HTERT RPE-1 (cell line): ENCODE measurements around the gene TFDP1.

Source experiments
- in situ Hi-C: fragments of 300-500 bp; cut with MboI; formaldehyde crosslinking; loops from 4 replicates; pipeline ENCODE4 v1.14.3; 2020; ENCODE audit warnings: low sequenced_read_pairs

The TFDP1 gene

DNA sequence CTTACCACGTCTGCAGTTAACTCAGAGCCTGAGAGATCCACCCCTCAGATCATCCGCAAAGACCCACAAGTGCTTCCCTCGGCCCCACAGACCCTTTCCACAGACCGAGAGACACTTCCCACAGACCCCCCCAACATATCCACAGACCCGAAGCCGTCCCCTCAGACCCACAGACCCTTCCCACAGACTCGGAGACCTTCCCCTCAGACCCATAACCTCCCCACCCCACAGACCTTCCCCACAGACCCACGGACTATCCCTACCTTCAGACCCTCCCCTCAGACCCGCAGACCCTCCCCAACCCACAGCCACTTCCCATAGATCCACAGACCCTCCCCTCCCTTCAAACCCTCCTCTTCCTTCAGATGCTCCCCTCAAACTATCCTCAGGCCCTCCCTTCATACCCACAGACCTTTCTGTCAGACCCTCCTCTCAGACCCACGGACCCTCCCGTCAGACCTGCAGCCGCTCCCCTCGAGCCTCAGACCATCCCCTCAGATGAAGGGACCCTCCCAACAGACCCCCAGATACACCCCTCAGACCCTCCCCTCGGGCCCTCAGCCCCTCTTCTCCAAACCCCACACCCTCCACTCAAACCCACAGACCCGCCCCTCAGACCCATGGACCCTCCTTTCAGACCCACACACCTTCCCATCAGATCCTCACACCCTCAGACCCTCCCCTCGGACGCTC lies 20.1 kb upstream of the TFDP1 start:
- in situ Hi-C loops: no loop called here

DNA sequence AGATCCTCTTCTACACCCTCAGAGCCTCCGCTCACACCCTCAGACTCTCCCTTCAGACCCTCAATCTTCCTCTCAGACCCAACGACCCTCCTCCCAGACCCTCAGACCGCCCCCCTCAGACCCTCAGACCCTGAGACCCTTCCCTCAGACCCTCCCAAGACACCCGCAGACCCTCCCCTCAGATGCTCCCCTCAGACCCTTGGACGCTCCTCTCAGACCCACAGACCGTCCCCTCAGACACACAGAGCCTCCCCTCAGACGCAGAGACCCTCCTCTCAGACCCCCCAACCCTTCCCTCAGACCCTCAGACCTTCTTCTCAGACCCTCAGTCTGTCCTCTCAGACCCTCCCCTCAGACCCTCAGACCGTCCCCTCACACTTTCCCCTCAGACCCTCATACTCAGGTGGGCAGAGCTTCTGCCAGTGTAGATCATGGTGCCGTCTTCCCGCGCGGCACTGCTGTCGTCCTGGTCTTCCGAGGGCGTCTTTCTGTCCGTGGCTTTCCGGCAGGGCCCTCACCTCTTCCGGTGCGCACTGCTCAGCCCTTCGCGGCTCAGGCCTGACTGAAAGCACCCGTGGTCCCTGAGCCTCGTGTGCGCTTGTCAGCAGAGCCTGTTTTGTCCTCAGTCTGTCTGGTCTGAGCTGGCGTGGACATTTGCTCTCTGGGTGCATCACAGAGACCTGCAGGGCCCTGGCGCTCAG lies 18.9 kb upstream of the TFDP1 start:
- in situ Hi-C loops: no loop called here

- in situ Hi-C loops: no loop called here
Measured at GRCh38 chr13:113566227-113566561, 18.4 kb upstream of the TFDP1 start.

DNA sequence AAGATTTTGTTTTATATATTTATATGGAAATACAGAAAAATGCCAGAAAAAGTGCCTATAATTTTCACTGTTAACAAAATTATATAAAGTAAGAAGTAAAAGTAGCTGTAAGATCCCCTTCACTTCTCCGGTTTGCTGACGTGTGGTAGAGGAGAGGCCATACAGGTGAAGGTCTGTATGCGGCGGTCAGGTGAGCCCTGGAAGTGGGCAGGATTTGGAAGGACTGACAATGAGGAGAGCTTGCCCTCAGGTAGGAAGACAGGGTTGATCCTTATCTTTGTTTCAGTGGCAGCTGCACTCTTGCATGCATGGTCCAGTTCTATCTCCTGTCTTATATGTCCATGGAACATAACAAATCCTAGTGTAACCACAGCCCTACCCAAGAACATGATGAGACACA lies 16.9 kb upstream of the TFDP1 start:
- in situ Hi-C loops: no loop called here

- in situ Hi-C loops: no loop called here
Measured at GRCh38 chr13:113573065-113573464, 11.5 kb upstream of the TFDP1 start.

- in situ Hi-C loops: no loop called here
Measured at GRCh38 chr13:113576597-113576996, 8.0 kb upstream of the TFDP1 start.

DNA sequence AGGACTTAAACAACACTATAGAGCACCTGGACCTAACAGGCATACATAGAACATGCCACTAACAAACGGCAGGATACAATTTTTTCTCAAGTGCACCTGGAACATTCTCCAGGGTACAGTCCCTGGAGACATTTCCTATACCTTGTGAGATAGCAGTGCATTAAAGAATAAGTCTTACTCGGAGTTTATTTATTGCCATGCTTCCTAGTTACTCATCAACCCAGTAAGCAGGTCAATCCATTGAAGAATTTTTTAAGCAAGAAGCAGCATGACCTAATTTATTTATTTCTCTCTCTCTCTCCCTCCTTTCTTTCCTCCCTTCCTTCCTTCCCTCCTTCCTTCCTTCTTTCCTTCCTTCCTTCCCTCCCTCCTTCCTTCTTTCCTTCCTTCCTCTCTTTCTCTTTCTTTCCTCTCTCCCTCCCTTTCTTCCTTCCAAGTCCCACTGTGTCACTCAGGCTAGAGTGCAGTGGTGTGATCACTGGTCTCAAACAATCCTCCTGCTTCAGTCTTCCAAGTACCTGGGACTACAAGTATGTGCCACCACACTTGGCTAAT lies 6.6 kb upstream of the TFDP1 start:
- in situ Hi-C loops: no loop called here

- in situ Hi-C loops: no loop called here
Measured at GRCh38 chr13:113579686-113580085, 4.9 kb upstream of the TFDP1 start.

- in situ Hi-C loops: no loop called here
Measured at GRCh38 chr13:113581871-113582270, 2.7 kb upstream of the TFDP1 start.

DNA sequence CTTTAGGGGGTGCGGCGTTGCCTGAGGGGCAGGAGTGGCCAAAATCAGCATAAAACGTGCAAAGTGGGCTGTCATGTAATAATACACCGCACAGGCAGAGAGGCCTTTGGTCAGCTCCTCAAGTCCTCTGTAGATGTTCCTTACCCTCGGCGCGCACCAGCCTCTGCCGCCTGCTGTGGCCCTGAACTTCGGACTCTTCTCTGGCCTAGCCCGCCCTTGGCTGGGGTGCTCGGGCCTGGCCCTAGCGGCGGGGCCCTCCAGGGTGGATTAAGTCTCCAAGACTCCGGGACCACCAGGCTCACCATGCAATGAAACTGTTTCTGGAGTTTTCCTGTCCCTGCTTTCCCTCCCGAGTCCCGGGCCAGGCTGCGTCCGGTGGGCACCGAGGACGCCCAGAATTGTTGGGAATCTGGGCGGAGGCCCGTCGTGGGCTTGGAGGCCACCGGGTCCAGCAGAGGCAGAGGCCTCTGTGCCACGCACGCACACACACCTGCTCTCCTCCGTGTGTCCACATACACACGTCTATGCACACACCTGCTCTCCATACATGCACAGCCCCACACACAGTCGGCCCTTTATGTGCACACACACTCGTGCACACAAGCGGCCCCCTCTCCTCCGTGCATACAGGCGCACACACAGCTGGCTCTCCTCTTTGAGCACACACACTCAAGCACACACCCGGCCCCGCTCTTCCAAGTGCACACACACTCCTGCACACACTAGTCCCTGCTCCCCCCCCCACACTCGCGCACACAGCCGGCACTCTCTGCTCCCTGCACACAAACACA lies 1.5 kb upstream of the TFDP1 start:
- in situ Hi-C loops: no loop called here

- in situ Hi-C loops: no loop called here
Measured at GRCh38 chr13:113584870-113585671, 518 bp downstream of the TFDP1 start.

DNA sequence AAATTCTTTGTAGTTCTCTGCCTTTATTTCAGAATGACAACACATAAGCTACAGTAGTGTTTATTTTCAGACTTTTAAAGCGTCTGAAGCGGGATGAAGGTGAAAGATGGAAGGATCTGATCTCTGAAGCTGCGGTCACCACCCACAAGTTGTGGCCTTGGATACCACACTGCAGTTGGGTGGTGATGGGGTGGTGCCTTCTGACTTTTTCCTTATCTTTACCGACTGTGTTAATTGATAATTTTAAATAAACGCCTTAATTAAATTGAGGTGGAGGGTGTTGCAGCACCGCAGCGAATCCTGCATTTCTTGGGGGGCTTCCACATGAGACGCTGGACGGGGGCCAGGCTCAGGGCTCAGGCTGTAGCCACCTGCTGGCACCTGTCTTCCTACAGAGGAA lies 1.3 kb downstream of the TFDP1 start:
- in situ Hi-C loops: no loop called here

DNA sequence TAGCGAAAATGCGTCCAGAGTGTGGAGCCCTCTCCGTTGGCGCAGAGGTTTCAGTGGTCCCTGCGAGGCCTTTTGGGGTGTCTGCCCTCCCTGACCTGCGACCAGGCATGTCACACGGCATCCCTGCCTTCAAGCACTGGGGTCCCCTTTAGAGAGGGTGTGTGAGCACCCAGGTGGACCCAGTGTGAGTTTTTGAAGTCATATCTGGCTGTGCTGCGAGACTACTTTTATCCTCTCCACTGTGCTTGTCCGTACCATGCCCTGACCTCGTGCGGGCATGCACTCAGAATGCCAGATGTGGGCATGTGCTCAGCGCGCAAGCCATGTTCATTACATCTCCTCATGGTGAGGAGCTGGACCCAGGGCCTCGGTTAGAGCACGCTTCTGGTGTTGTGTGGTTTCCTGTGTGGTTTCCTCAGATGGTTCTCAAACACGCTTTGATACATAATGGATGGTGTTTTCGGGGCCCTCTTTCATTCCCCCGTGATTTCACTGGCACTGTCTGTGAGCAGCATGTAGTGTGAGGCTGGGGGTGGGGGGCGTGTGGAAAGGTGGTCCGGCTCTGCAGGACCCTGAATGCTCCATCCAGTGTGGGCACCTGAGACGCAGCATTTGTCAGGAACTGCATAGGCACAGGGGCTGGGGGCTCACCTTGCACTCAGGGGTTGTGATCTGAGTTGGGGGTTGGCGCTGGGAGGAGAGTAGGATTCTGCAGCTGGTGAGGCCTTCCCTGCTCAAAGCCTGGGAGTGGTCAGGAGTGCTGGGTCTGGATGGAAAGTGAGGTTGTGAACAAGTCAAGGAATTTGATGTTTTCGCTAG lies 2.3 kb downstream of the TFDP1 start:
- in situ Hi-C loops: no loop called here

- in situ Hi-C loops: no loop called here
Measured at GRCh38 chr13:113588394-113589111, 4.0 kb downstream of the TFDP1 start.

- in situ Hi-C loops: no loop called here
Measured at GRCh38 chr13:113589251-113589960, 4.9 kb downstream of the TFDP1 start.

DNA sequence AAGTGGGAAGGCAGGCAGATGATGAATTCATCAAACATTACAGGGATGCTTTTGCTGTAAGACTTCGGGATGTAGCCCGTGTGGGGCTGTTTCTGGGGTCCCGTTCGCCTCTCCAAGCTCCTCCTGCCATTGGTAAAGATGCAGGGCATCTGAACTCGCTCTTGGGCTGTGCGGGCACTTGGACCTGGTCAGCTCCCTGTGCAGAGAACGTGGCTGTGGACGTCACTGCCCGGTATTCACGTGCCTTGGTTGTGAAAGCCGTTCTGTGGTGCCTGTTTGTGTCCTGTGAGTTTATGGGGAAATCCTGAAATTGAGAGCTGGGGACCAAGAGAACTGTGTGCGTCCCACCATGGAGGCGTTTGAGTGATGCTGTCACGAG lies 5.4 kb downstream of the TFDP1 start:
- in situ Hi-C loops: no loop called here

DNA sequence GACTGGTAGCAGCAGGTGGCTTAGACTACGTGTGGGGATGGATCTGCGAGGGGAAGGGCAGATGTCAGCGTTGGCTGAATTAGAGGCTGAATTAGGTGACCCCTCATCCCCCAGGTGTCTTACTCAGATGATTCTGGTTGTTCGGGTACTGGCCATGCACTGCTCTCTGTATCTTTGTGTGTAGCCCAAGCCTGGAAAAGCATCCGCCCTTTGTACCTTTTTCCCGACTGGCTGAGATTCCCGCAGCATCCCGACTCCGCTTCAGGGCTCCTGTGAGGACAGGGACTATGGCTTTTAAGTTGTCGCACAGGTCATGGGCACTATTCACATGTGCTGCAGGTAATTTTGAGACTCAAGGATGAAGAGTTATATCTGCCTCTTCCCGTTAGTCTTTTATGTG lies 7.2 kb downstream of the TFDP1 start:
- in situ Hi-C loops: no loop called here

DNA sequence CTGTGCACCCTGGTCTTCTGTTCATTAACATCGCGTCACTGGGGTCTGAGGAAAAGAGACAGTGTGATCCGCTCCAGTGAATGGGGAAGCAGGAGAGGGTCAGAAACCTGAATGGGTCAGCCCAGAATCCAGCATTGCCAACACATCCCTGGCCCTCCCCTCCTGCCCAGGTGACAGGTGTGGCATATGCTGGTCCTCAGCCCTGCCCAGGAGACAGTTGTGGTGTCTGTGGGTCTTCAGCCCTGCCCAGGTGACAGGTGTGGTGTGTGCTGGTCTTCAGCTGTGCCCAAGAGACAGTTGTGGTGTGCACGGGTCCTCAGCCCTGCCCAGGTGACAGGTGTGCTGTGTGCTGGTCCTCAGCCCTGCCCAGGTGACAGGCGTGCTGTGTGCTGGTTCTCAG lies 8.0 kb downstream of the TFDP1 start:
- in situ Hi-C loops: no loop called here
